DOHH2 (cell line): ENCODE measurements around the gene GPR137C.

Source experiments
- CTCF ChIP-seq: fragments of 200-600 bp; sonication (generic); IDR thresholded peaks from one replicate; pipeline ENCODE4 v1.5.1; 2014; ENCODE audit warnings: antibody characterized with exemption, mild to moderate bottlenecking, low read depth, low read length; ENCODE audit not compliant: poor library complexity, severe bottlenecking
- EZH2phosphoT487 ChIP-seq: fragments of 200-600 bp; sonication (generic); IDR thresholded peaks from 2 replicates; pipeline ENCODE4 v1.6.1; 2017; ENCODE audit warnings: borderline replicate concordance, mild to moderate bottlenecking, antibody characterized with exemption, low read length, moderate library complexity, mixed read lengths

GRCh38 chr14:52610187-52610586, 57.6 kb downstream of the GPR137C start:
- TF ChIP-seq CTCF (no peak), EZH2phosphoT487 (no peak)
